Measurements from ENCODE around the gene APOBEC3G. TPM values are rescaled to one million over a fixed set of nuclear protein-coding genes. Genes with fewer than 3 reads are reported as not detected.

The APOBEC3G gene
- total and polyA plus RNA-seq, 2 experiments from 2014 or later, result 7.1 to 12.2 TPM

GRCh38 chr22:39132871-39133524, 55.9 kb downstream of the APOBEC3G start:
- no peak for DNase-seq (ENCODE audit: low read depth in 1 of 2, low spot score in 1 of 2)
- no peak overlapping the region for H3K4me3 ChIP-seq
- H3K27me3 ChIP-seq, result no peaks in the 10 kb centered on the region
- no peak for TF ChIP-seq CTCF (IDR thresholded peaks at IDR 0.05; ENCODE audit: low read depth, low read length)
- H3K9me3 ChIP-seq (ENCODE audit: low read depth), result no peaks in the 10 kb centered on the region
- H3K27ac ChIP-seq, result no peak overlapping the region
- no peaks in the 10 kb centered on the region for H3K36me3 ChIP-seq
- H3K4me1 ChIP-seq (ENCODE audit: low read depth), result peaks cover 14% of the 10 kb centered on the region

GRCh38 chr22:39133871-39134270, 56.8 kb downstream of the APOBEC3G start:
- Histone ChIP-seq H3K4me3 (no peak overlapping the region), H3K36me3 (no peaks in the 10 kb centered on the region), H3K4me1 (ENCODE audit: low read depth) (peaks cover 14% of the 10 kb centered on the region), H3K27ac (no peak overlapping the region), H3K27me3 (no peaks in the 10 kb centered on the region), H3K9me3 (ENCODE audit: low read depth) (no peaks in the 10 kb centered on the region)
- no peak for DNase-seq (ENCODE audit: low read depth in 1 of 2, low spot score in 1 of 2)
- TF ChIP-seq CTCF (IDR thresholded peaks at IDR 0.05; ENCODE audit: low read depth, low read length), result no peak

GRCh38 chr22:39134366-39135091, 57.5 kb downstream of the APOBEC3G start:
- Histone ChIP-seq H3K4me1 (ENCODE audit: low read depth) (peaks cover 14% of the 10 kb centered on the region), H3K36me3 (no peaks in the 10 kb centered on the region), H3K4me3 (no peak overlapping the region), H3K27me3 (no peaks in the 10 kb centered on the region), H3K27ac (no peak overlapping the region), H3K9me3 (ENCODE audit: low read depth) (no peaks in the 10 kb centered on the region)
- no peak for TF ChIP-seq CTCF (IDR thresholded peaks at IDR 0.05; ENCODE audit: low read depth, low read length)
- no peak for DNase-seq (ENCODE audit: low read depth in 1 of 2, low spot score in 1 of 2)

GRCh38 chr22:39135092-39135896, 58.2 kb downstream of the APOBEC3G start:
- peak; percentile 48 to 72 for DNase-seq (ENCODE audit: low read depth in 1 of 2, low spot score in 1 of 2)
- peak; percentile 63 for TF ChIP-seq CTCF (IDR thresholded peaks at IDR 0.05; ENCODE audit: low read depth, low read length)
- Histone ChIP-seq H3K27ac (no peak overlapping the region), H3K36me3 (no peaks in the 10 kb centered on the region), H3K4me1 (ENCODE audit: low read depth) (peaks cover 12% of the 10 kb centered on the region), H3K27me3 (no peaks in the 10 kb centered on the region), H3K4me3 (no peak overlapping the region), H3K9me3 (ENCODE audit: low read depth) (no peaks in the 10 kb centered on the region)

- Histone ChIP-seq H3K27me3 (no peaks in the 10 kb centered on the region), H3K27ac (no peak overlapping the region), H3K4me3 (no peak overlapping the region), H3K9me3 (ENCODE audit: low read depth) (no peaks in the 10 kb centered on the region), H3K4me1 (ENCODE audit: low read depth) (peaks cover 1% of the 10 kb centered on the region), H3K36me3 (no peaks in the 10 kb centered on the region)
- no peak for DNase-seq (ENCODE audit: low read depth in 1 of 2, low spot score in 1 of 2)
- TF ChIP-seq CTCF (IDR thresholded peaks at IDR 0.05; ENCODE audit: low read depth, low read length), result no peak
Observed at GRCh38 chr22:39136317-39136716, 59.2 kb downstream of the APOBEC3G start.

Other genes starting within 250 kb of the APOBEC3G start
- gene NPTXR, start 233.2 kb upstream of the APOBEC3G start, total RNA-seq, result 15.1 and 16.7 TPM in 2 replicates
- 4.0 and 4.2 TPM in 2 replicates for gene NPTXR, start 233.2 kb upstream of the APOBEC3G start, polyA plus RNA-seq
- 62.5 and 89.9 TPM in 2 replicates for gene CBX6, start 205.1 kb upstream of the APOBEC3G start, total RNA-seq
- gene CBX6, start 205.1 kb upstream of the APOBEC3G start, polyA plus RNA-seq, result 40.9 and 46.8 TPM in 2 replicates
- gene APOBEC3A, start 119.7 kb upstream of the APOBEC3G start, total RNA-seq, result 0.18 TPM in 1 of 2 replicates, not detected in the other
- not detected in 2 replicates for gene APOBEC3A, start 119.7 kb upstream of the APOBEC3G start, polyA plus RNA-seq
- 1.1 and 6.5 TPM in 2 replicates for gene APOBEC3B, start 94.9 kb upstream of the APOBEC3G start, total RNA-seq
- gene APOBEC3B, start 94.9 kb upstream of the APOBEC3G start, polyA plus RNA-seq, result 6.8 and 9.4 TPM in 2 replicates
- gene APOBEC3C, start 63.0 kb upstream of the APOBEC3G start, total RNA-seq, result 12.8 and 15.7 TPM in 2 replicates
- 71.7 and 84.0 TPM in 2 replicates for gene APOBEC3C, start 63.0 kb upstream of the APOBEC3G start, polyA plus RNA-seq
- gene APOBEC3D, start 56.1 kb upstream of the APOBEC3G start, total RNA-seq, result 2.0 and 4.3 TPM in 2 replicates
- gene APOBEC3D, start 56.1 kb upstream of the APOBEC3G start, polyA plus RNA-seq, result 0.99 and 1.3 TPM in 2 replicates
- gene APOBEC3F, start 36.4 kb upstream of the APOBEC3G start, total RNA-seq, result 11.8 and 12.9 TPM in 2 replicates
- gene APOBEC3F, start 36.4 kb upstream of the APOBEC3G start, polyA plus RNA-seq, result 24.2 and 25.0 TPM in 2 replicates
- 0.57 and 1.3 TPM in 2 replicates for gene APOBEC3H, start 20.0 kb downstream of the APOBEC3G start, total RNA-seq
- 0.77 and 0.97 TPM in 2 replicates for gene APOBEC3H, start 20.0 kb downstream of the APOBEC3G start, polyA plus RNA-seq
- 8.9 and 31.3 TPM in 2 replicates for gene CBX7, start 75.4 kb downstream of the APOBEC3G start, total RNA-seq
- gene CBX7, start 75.4 kb downstream of the APOBEC3G start, polyA plus RNA-seq, result 10.2 and 10.9 TPM in 2 replicates
- 15.3 and 18.2 TPM in 2 replicates for gene PDGFB, start 167.7 kb downstream of the APOBEC3G start, total RNA-seq
- 8.6 and 9.8 TPM in 2 replicates for gene PDGFB, start 167.7 kb downstream of the APOBEC3G start, polyA plus RNA-seq
- 2,304 and 2,959 TPM in 2 replicates for gene RPL3, start 242.3 kb downstream of the APOBEC3G start, total RNA-seq
- gene RPL3, start 242.3 kb downstream of the APOBEC3G start, polyA plus RNA-seq, result 1,107 and 1,423 TPM in 2 replicates